KMS-11 (cell line): Measurements from ENCODE around the gene SLC25A33.

Experiments used
- H2AFZ ChIP-seq: fragments of 200-600 bp; sonication (generic); 2 replicates; pipeline ENCODE4 v1.6.1; 2016; ENCODE audit warnings: antibody characterized with exemption, mixed run types, low read depth
- H3K27ac ChIP-seq: fragments of 200-600 bp; sonication (generic); 2 replicates; pipeline ENCODE4 v1.6.1; 2016; ENCODE audit warnings: mild to moderate bottlenecking, mixed run types
- H3K27me3 ChIP-seq: fragments of 200-600 bp; sonication (generic); 2 replicates; pipeline ENCODE4 v1.6.1; 2017; ENCODE audit warnings: mild to moderate bottlenecking, low read depth, mixed run types, moderate library complexity; ENCODE audit not compliant: insufficient read depth
- H3K36me3 ChIP-seq: fragments of 200-600 bp; sonication (generic); 2 replicates; pipeline ENCODE4 v1.6.1; 2017; ENCODE audit warnings: mild to moderate bottlenecking, mixed run types; ENCODE audit not compliant: insufficient read depth
- H3K4me1 ChIP-seq: fragments of 200-600 bp; sonication (generic); 2 replicates; pipeline ENCODE4 v1.6.1; 2016; ENCODE audit warnings: mild to moderate bottlenecking, low read depth, mixed run types; ENCODE audit not compliant: poor library complexity, severe bottlenecking
- H3K4me2 ChIP-seq: fragments of 200-600 bp; sonication (generic); 2 replicates; pipeline ENCODE4 v1.7.0; 2016; ENCODE audit warnings: mild to moderate bottlenecking, mixed run types
- H3K4me3 ChIP-seq: fragments of 200-600 bp; sonication (generic); IDR thresholded peaks from 2 replicates; pipeline ENCODE4 v1.6.1; 2017; ENCODE audit warnings: low read depth, low read length, mixed read lengths; ENCODE audit not compliant: insufficient read depth
- H3K79me2 ChIP-seq: fragments of 200-600 bp; sonication (generic); 2 replicates; pipeline ENCODE4 v1.6.1; 2016; ENCODE audit warnings: low read depth, mixed run types; ENCODE audit not compliant: insufficient read depth
- H3K9ac ChIP-seq: fragments of 200-600 bp; sonication (generic); 2 replicates; pipeline ENCODE4 v1.6.1; 2016; ENCODE audit warnings: mild to moderate bottlenecking, mixed run types
- H4K20me1 ChIP-seq: fragments of 200-600 bp; sonication (generic); 2 replicates; pipeline ENCODE4 v1.6.1; 2016; ENCODE audit warnings: mild to moderate bottlenecking, mixed run types; ENCODE audit not compliant: insufficient read depth
- CTCF ChIP-seq: fragments of 200-600 bp; sonication (generic); conservative IDR thresholded peaks from 2 replicates; pipeline ENCODE4 v1.6.1; 2017; ENCODE audit warnings: low read depth, mild to moderate bottlenecking, antibody characterized with exemption, low read length, moderate library complexity, mixed read lengths

The SLC25A33 gene

GRCh38 chr1:9613625-9614299 lies 74.5 kb downstream of the SLC25A33 start:
- H3K27me3 ChIP-seq: peaks cover 3% of the 10 kb centered on the region; the same call in 1 of the 2 replicates
- H4K20me1 ChIP-seq: no peaks in the 10 kb centered on the region
- no peak for TF ChIP-seq CTCF

GRCh38 chr1:9615316-9616063 lies 76.2 kb downstream of the SLC25A33 start:
- H2AFZ ChIP-seq: no peak overlapping the region
- peaks cover 13% of the 10 kb centered on the region; the same call in 1 of the 2 replicates for H3K27me3 ChIP-seq
- TF ChIP-seq CTCF: peak; percentile 83
- H3K9ac ChIP-seq: no peak overlapping the region
- no peak overlapping the region for H3K4me2 ChIP-seq
- no peak overlapping the region for H3K4me3 ChIP-seq
- no peak overlapping the region for H3K27ac ChIP-seq
- no peaks in the 10 kb centered on the region; the same call in 1 of the 2 replicates for H3K36me3 ChIP-seq
- H3K4me1 ChIP-seq: no peaks in the 10 kb centered on the region
- H4K20me1 ChIP-seq: no peaks in the 10 kb centered on the region
- H3K79me2 ChIP-seq: no peaks in the 10 kb centered on the region

More at GRCh38 chr1:9613625-9614299, 74.5 kb downstream of the SLC25A33 start:
- no peak overlapping the region for H2AFZ ChIP-seq
- H3K9ac ChIP-seq: no peak overlapping the region
- H3K36me3 ChIP-seq: no peaks in the 10 kb centered on the region; the same call in 1 of the 2 replicates
- H3K4me1 ChIP-seq: no peaks in the 10 kb centered on the region
- H3K4me2 ChIP-seq: no peak overlapping the region
- no peaks in the 10 kb centered on the region for H3K79me2 ChIP-seq
- H3K4me3 ChIP-seq: no peak overlapping the region
- H3K27ac ChIP-seq: no peak overlapping the region

- Histone ChIP-seq H3K4me1 (no peaks in the 10 kb centered on the region), H3K79me2 (no peaks in the 10 kb centered on the region), H2AFZ (no peak overlapping the region), H3K9ac (no peak overlapping the region), H3K27ac (no peak overlapping the region), H3K4me2 (no peak overlapping the region), H4K20me1 (no peaks in the 10 kb centered on the region), H3K27me3 (peaks cover 35% of the 10 kb centered on the region), H3K4me3 (no peak overlapping the region), H3K36me3 (no peaks in the 10 kb centered on the region)
- TF ChIP-seq CTCF: no peak
Measured at GRCh38 chr1:9618909-9619679, 79.8 kb downstream of the SLC25A33 start.

- Histone ChIP-seq H3K27ac (no peak overlapping the region), H3K36me3 (no peaks in the 10 kb centered on the region), H3K27me3 (peaks cover 50% of the 10 kb centered on the region), H4K20me1 (no peaks in the 10 kb centered on the region), H3K9ac (no peak overlapping the region), H3K4me1 (peaks cover 7% of the 10 kb centered on the region), H3K4me2 (no peak overlapping the region), H3K4me3 (no peak overlapping the region), H2AFZ (no peak overlapping the region), H3K79me2 (no peaks in the 10 kb centered on the region)
- no peak for TF ChIP-seq CTCF
Measured at GRCh38 chr1:9621032-9621431, 81.8 kb downstream of the SLC25A33 start.
